ENCODE data around the gene ESR2.

DNA sequence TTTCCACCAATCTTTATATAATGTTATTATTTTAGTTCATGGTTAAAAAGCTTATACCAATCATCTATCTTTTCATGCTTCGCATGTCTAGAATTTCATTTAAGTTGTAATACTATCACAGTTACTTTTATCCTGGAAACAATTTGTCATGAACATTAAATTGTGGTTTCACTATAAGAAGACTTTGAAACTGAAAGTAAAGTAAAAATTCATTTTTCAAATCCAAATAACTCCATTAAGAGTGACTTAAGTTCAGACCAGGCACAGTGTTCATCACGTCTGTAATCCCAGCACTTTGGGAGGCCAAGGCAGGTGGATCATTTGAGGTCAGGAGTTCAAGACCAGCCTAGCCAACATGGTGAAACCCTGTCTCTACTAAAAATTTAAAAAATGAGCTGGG is 12.4 kb downstream of the ESR2 start:
- no peak for TF ChIP-seq EZH2phosphoT487 (IDR thresholded peaks at IDR 0.05; ENCODE audit: low read depth)
- TF ChIP-seq, protein P1, sequence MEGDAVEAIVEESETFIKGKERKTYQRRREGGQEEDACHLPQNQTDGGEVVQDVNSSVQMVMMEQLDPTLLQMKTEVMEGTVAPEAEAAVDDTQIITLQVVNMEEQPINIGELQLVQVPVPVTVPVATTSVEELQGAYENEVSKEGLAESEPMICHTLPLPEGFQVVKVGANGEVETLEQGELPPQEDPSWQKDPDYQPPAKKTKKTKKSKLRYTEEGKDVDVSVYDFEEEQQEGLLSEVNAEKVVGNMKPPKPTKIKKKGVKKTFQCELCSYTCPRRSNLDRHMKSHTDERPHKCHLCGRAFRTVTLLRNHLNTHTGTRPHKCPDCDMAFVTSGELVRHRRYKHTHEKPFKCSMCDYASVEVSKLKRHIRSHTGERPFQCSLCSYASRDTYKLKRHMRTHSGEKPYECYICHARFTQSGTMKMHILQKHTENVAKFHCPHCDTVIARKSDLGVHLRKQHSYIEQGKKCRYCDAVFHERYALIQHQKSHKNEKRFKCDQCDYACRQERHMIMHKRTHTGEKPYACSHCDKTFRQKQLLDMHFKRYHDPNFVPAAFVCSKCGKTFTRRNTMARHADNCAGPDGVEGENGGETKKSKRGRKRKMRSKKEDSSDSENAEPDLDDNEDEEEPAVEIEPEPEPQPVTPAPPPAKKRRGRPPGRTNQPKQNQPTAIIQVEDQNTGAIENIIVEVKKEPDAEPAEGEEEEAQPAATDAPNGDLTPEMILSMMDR (IDR thresholded peaks at IDR 0.05; ENCODE audit: low read depth, low read length): no peak

Measured in OCI-LY3 (cell line).